CMK (cell line): ENCODE results near the gene UGT1A8.
"Not testable (repeated sequence)": the region's sequence is repeated elsewhere in the genome, so short reads cannot be mapped to it uniquely, and the experiment has no call there.

Experiments
- DNase-seq: peaks from one replicate; pipeline ENCODE4 v3.0.0-alpha.2; 2010; ENCODE audit warnings: low read depth

The UGT1A8 gene

DNA sequence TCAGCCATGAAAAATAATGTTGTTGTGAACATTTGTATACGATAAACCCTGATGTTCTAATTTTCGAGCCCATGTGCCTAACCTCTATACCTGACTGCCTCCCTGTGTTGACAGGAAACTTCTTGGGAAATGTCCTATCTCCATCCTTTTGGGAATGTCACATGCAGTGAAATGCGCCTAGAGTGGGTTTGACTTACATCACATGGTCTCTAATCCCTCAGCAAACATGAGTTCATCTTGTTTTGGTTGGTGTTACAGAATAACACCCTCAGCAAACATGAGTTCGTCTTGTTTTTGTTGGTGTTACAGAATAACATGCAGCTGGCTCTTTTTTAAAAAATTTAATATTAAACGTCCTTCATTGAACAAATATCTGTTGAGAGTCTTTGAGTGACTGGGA lies 70.9 kb downstream of the UGT1A8 start:
- DNase-seq = no peak

DNA sequence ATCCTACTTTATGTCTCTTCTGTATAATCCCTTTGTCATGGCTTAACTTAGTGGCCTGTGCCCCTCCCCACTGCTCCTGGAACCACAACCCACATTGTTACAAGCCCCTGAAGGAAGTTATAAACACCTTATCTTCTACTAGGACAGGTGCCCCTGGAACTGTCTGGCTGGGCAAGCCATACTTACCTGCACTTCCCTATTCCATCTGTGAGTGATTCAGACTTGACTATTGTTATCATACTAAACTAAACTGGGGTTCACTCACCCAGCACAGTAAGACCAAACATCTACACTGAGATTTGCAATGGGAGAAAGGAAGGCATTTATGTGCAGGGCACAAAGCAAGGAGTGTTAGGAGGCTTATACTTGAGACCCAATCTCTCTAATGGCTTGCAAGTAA lies 71.6 kb downstream of the UGT1A8 start:
- DNase-seq = no peak

DNA sequence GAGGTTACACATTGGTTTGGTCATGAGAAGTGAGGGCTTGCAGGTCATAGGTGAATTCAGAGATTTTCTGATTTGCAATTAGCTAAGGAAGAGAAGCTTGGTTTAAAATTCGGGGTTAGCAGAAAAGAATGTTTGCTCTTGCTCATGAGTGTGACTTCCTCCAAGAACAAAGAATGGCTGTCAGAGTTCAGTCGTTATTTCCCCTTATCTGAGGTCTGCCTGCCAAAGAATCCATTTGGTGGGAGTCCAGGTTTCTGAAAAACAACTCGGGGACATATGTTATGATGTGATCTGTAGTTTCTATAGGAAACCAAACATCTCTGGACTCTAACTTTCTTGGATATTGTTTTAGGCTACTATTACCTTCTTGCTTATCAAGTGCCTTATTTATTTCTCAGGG lies 72.1 kb downstream of the UGT1A8 start:
- no peak for DNase-seq

DNA sequence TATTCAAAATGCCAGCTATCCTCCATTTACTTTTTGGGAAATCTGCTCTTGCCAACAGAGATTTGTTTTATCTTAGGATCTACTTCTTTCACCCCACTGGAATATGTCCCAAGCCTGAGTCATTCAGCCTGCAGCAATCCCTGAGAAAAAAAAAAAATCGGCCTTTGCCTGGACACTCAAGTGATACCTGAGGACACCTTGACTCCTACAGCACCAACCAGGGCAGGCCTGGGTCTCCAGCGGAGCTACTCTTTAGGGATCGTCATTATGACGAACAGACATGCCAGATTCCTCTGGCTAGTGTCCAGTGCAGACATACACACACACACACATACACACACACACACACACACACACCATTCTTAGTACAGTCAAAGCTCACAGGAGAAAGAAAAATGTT lies 73.0 kb downstream of the UGT1A8 start:
- no peak for DNase-seq

DNA sequence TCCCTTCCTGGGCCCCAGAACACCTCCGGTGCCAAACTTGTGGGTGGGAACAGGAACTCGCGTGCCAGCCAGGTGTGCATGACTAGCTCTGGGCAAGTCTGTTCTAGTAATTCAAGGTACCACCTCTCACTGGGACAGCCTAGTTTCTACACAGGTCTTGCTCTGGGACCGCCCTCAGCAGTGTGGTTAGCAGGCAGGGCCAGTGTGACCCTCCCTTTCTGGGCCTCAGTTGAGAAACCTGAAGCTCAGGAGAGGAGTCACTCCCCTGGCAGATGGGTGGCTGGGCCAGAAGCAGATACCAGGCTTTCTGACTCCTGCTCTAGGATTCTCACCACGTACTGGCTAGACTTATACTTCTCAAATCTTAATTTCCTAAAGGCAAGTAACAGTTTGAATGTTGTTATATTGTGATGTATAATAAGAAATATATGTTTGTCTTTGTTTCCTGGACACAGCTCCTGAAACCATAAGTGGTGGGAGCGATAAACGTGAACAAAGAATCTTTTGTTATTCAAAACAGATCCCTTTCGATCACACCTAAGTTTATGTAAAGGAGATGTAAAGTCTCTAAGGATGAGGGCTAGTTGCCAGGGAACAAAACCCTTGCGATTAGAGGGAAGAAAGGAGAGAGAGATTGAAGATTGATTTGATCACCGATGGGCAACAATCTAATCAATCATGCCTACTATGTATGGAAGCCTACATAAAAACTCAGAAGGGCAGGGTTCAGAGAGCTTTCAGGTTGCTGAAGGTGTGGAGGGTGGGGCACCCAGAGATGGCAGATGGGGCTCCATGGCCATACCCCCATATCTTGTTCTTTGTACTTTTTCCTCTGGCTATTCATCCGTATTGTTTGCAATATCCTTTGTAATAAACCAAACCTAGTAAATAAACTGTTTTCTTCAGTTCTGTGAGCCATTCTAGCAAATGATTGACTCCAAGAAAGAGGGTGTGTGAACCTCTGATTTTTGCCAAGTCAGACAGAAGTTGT lies 74.3 kb downstream of the UGT1A8 start:
- DNase-seq = no peak

DNA sequence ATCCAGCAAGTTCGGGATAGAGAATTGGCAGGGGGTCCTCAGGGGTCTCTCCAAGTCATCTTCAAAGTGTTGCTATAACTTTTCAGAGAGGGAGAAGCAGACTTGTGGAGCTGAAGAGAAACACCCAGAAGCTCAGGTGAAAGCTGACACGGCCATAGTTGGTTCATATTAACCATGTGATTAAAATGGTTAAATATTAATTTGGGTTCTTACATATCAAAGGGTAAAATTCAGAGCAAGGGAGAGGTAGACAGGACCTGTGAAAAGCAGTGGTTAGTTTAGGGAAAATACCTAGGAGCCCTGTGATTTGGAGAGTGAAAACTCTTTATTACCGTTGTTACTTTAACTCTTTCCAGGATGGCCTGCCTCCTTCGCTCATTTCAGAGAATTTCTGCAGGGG lies 75.2 kb downstream of the UGT1A8 start, which contains the start of gene UGT1A6:
UGT1A6 (plus strand) TSS at position 243 of the 400 bp plus-strand sequence; CDS start at position 358, 115 bp downstream.
- DNase-seq = no peak

DNA sequence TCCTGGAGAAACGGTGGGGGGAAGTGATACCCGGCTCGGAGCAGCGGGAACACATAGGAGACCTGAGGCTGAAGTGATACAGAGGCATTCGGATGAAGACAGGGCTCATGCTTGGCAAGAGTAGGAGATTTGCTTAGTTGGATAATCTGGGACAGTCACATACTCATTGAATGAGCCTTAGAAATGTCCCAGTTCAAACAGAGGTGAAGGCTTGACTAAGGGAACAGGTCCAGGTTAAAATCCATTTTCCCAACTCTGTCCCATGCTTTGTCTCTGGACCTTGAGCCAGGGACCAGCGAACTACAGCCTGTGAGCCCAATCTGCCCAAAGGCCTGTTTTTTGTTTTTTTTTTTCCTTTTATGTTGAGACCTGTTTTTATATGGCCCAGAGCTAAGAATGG lies 76.5 kb downstream of the UGT1A8 start:
- no peak for DNase-seq

DNA sequence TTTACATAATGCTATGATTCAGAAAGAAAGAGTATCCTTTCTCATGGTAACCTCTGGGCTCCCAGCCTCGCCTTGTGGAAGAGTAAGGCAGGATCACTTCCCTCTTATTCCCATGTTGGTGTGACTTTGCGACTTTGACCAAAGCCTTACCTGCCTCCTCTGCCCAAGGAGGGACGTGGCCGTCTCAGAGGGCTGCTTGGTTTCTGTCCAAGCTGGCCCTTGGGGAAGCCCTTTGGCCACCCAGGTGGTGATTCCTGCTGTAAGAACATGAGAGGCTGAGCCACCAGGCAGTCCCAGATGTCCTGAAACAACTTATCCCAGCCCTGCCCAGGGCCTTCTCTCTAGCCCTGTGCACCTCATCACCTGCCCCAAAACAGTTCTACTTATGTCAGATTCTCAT lies 81.3 kb downstream of the UGT1A8 start:
- DNase-seq = no peak

DNA sequence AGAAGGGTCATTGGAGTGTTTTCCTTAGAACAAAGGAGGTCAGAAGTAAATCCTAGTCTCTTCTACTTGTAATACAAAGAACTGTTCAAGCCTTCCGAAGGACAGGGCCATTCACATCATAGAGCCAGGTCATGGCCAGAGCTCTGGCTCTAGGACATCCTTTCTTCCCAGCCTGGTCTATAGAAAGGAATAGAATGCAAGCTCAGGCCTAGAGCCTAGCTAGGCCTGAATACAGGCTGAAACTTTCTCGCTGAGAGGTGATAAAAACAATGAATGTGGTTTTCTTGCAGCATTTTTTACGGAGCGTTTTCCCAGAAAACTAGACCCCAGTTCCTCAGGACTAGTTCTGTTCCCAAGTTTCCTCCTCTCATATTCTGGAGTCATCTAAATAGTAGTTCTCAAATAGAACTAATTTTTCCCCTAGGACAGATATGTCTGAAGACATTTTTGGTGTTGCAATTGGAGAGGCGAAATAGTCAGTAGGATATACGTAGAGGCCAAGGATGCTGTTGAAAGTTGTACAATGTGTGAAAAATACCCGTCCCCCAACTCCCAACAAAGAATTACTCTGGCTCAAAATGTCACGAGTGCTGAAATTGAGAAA lies 82.1 kb downstream of the UGT1A8 start:
- DNase-seq = no peak

DNA sequence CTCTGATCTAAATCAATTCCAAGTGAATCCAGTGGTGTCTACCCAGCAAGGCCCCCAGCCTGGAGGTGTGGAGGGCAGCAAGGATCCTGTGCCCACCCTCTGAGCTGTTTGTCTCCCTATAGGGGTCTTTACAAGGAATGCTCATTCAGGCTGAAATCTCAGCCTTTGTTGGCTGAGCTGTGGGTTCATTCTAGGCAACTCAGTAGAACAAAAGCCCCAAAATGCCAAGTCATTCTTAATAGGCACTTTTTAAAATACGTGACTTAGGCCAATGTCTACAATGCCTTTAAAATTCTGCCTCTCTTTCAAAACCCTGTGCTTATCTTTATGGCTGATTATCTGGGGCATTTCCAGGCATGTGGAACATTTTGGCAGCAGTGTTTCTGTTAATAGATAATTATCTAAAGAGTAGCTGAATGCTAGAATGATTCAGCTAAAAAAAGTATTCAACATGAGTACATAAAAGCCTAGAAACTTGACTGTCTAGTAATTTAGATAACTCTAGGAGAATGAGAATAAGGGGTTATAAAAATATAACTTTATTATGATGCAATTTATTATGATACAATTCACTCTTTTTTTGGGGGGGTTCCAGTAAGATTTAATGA lies 82.7 kb downstream of the UGT1A8 start:
- DNase-seq = no peak

DNA sequence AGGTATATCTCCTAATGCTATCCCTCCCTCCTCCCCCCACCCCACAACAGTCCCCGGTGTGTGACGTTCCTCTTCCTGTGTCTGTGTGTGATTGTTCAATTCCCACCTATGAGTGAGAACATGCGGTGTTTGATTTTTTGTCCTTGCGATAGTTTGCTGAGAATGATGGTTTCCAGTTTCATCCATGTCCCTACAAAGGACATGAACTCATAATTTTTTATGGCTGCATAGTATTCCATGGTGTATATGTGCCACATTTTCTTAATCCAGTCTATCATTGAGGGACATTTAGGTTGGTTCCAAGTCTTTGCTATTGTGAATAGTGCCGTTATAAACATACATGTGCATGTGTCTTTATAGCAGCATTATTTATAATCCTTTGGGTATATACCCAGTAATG lies 83.4 kb downstream of the UGT1A8 start:
- DNase-seq = not testable (repeated sequence)

DNA sequence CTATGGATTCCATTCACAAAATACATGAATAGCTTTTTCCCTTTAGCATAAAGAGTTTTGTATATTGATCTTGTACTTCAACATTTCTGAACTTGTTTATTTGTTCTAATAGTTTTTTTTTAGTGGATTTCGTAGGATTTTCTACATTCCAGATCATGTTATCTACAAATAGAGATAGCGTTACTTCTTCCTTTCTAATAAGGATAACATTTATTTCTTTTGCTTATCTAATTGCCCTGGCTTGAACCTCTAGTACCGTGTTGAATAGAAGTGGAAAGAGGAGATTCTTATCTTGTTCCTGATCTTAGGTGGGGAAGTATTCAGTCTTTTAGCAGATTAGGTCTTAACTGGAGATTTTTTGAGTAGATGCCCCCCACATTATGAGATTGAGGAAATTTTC lies 84.8 kb downstream of the UGT1A8 start:
- DNase-seq = no peak

DNA sequence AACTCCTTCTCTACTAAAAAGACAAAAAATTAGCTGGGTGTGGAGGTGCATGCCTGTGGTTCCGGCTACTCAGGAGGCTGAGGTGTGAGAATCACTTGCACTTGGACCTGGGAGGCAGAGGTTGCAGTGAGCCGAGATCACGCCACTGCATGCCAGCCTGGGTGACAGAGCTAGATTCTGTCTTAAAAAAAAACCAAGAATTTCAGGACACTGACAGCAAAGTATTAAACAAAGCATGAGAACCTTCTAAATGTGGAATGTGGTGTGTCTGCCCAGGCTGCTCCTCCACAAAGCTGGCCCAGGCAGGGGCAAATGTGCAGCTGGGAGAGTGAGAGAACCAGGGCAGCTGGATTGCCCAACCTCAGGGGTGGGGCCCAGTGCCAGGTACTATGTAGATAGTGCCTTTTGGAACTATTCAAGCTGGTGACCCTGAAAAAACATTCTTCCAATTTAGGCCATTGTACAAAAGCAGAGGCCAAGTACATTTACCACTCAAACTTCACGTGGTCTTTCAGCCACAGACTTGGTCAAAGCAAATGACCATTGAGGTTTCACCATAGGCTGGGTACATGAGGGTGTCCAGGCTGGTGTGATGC lies 88.6 kb downstream of the UGT1A8 start:
- DNase-seq = no peak

DNA sequence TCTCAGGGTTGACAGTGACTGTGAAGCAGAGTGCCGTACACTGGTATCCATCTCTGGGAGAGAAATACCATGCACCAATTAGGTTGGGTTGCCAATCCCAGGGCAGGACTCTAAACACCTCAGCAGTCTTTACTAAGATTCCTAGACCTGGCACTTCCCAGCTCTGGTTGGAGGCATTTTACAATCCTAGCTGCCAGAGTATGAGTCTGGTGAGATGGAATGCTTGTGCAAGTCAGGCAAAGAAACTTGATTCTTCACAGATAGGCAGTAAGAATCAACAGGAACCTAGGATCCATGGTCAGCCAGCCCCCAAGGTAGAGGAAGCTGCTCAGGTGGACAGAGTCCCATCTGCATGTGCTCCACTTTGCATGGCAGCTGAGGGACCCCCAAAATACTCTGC lies 89.3 kb downstream of the UGT1A8 start:
- no peak for DNase-seq

DNA sequence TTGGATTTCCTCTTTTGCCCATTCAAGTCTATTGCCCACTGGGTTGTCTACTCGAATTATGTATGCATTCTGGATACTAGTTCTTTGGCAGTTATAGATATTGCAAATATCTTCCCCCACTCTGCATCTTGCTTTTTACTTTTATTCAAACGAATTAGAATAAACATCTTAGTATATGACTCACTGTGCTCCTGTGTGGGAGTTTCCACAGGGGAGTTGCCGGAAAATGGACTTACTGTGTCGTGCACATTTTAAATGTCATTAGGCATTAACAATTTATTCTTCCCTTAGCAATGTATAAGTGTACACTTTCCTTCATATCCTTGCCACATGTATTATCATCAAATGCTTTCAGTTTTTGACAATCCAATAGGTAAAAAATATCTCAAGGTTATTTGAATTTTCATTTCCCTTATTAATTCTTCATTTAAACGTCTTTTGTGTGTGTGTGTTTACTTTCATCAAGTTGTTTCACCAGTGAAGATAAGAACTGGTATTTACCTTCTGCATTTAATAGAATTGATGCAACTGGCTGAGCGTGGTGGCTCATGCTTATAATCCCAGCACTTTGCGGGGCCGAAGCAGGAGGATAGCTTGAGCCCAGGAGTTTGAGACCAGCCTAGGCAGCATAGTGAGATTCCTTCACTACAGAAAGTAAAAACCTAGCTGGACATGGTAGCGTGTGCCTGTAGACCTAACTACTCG lies 90.7 kb downstream of the UGT1A8 start:
- DNase-seq = no peak

DNA sequence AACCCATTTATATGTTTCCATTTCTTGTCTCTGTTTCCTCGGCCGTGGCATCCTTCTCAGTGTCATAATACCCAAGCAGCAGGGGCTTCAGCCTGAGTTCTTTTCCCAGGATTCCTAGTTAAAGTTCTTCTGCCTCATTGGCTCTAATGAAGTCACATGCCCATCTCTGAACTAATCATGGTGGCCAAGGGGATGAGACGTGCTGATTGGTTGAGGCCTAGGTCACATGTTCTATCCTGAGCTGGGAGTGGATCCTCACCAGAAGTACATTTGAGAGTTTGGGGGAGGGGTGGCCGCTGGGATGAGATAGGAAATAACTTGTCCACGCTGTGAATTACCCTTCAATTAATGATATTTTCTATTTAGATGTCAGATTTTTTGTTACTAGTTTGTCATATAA lies 91.5 kb downstream of the UGT1A8 start:
- DNase-seq = no peak

DNA sequence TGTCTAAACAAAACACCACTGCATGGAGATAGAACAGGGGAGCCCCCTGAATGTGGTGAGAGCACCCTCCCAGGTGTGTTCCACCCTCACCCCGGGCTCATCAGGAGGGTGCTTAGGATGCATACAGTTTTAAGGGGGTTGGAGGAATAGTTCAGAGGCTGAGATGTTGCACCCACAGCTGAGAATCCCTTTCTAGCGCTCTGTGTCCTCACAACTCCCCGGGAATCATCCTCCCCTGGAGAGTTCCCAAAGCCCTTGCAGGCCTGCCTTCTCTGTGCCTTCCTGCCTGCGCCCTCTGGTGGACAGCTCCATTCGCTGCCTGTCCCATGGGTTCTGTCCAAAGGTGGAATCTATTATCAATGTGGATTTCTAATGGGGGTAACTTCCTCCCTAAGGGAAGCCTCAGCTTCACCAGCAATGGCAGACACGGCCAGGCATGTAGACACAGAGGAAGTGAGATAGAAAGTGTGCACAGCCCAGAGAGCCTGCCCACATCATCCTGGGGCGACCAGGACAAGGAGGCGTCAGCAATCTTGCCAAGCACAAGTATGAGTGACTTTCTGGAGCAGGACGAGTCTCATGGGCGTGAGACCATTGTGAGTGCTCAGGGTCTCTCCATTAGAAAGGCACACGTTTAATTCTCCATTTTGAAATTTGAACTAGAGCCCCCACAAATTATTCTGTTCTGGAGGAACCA lies 94.0 kb downstream of the UGT1A8 start:
- DNase-seq = peak; percentile 24

DNA sequence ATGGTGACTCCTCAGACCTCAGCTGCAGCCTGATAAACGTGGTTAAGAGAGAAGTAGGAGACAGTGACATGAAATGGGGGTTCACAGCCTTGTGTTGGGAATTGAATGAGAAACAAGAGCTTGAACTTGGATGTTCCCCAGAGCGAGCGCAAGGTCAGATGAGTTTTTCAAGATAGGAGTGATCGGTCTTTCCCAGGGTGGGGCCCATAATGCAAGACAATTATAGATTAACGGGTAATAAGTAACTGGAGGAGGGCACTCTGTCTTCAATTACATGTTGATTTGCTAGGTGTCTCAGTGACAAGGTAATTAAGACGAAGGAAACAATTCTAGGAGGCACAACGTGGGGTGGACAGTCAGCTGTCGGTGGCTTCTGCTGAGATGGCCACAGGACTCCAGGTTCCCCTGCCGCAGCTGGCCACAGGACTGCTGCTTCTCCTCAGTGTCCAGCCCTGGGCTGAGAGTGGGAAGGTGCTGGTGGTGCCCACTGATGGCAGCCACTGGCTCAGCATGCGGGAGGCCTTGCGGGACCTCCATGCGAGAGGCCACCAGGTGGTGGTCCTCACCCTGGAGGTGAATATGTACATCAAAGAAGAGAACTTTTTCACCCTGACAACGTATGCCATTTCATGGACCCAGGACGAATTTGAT lies 95.3 kb downstream of the UGT1A8 start, which contains the start of gene UGT1A5:
UGT1A5 (plus strand) TSS at position 297 of the 651 bp plus-strand sequence; CDS start at position 382, 85 bp downstream.
- DNase-seq = no peak

DNA sequence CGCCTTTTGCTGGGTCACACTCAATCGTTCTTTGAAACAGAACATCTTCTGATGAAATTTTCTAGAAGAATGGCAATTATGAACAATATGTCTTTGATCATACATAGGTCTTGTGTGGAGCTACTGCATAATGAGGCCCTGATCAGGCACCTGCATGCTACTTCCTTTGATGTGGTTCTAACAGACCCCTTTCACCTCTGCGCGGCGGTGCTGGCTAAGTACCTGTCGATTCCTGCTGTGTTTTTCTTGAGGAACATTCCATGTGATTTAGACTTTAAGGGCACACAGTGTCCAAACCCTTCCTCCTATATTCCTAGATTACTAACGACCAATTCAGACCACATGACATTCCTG lies 95.8 kb downstream of the UGT1A8 start:
- no peak for DNase-seq

DNA sequence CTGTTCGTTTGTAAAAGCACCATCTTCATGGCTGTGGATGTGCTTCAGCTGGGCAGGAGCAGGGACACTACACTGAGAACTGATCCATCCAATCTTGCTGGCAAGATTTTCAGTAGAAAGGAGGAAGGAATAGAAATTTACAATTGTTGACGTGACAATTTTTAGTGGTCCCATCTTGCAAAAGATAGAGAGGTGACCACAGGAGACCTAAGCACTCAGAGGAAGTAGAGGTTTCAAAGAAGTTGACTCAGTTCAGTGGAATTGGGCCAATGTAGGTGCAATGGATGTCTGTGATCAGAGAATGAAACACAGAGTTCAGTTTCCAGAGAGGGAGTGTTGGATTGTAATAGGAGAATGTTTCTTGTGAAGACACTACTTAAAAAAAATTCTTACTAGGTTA lies 96.7 kb downstream of the UGT1A8 start:
- no peak for DNase-seq

DNA sequence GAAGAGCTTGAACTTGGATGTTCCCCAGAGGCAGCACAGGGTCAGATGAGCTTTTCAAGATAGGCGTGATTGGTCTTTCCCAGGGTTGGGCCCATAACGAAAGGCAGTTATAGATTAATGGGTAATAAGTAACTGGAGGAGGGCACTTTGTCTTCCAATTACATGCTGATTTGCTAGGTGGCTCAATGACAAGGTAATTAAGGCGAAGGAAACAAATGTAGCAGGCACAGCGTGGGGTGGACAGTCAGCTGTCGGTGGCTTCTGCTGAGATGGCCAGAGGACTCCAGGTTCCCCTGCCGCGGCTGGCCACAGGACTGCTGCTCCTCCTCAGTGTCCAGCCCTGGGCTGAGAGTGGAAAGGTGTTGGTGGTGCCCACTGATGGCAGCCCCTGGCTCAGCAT lies 101.1 kb downstream of the UGT1A8 start, which contains the start of gene UGT1A4:
UGT1A4 (plus strand) TSS at position 185 of the 400 bp plus-strand sequence; CDS start at position 270, 85 bp downstream.
- no peak for DNase-seq
